ENCODE measurements around the gene MYO1D.
"Not testable (repeated sequence)": the region's sequence is repeated elsewhere in the genome, so short reads cannot be mapped to it uniquely, and the experiment has no call there.

Gene MYO1D

GRCh38 chr17:32854207-32854606, 22.7 kb downstream of the MYO1D start:
- no peak for DNase-seq

GRCh38 chr17:32852811-32853210, 24.1 kb downstream of the MYO1D start:
- DNase-seq, result no peak

- DNase-seq, result no peak
Observed at GRCh38 chr17:32849879-32850278, 27.0 kb downstream of the MYO1D start.

- DNase-seq, result no peak
Observed at GRCh38 chr17:32847977-32848376, 28.9 kb downstream of the MYO1D start.

- DNase-seq, result no peak
Observed at GRCh38 chr17:32846143-32846542, 30.8 kb downstream of the MYO1D start.

- DNase-seq, result no peak
Observed at GRCh38 chr17:32840241-32840640, 36.7 kb downstream of the MYO1D start.

- DNase-seq, result no peak
Observed at GRCh38 chr17:32836527-32836926, 40.4 kb downstream of the MYO1D start.

GRCh38 chr17:32835291-32835761, 41.6 kb downstream of the MYO1D start:
- no peak for DNase-seq

- DNase-seq, result no peak
Observed at GRCh38 chr17:32834104-32834503, 42.8 kb downstream of the MYO1D start.

GRCh38 chr17:32833526-32833925, 43.4 kb downstream of the MYO1D start:
- DNase-seq, result no peak

GRCh38 chr17:32833076-32833475, 43.8 kb downstream of the MYO1D start:
- DNase-seq, result no peak

GRCh38 chr17:32831627-32832243, 45.2 kb downstream of the MYO1D start:
- no peak for DNase-seq

- DNase-seq, result no peak
Observed at GRCh38 chr17:32831223-32831622, 45.7 kb downstream of the MYO1D start.

GRCh38 chr17:32828822-32829221, 48.1 kb downstream of the MYO1D start:
- no peak for DNase-seq

GRCh38 chr17:32827227-32827626, 49.7 kb downstream of the MYO1D start:
- DNase-seq, result no peak

GRCh38 chr17:32826076-32826475, 50.8 kb downstream of the MYO1D start:
- DNase-seq, result no peak

- DNase-seq, result no peak
Observed at GRCh38 chr17:32824334-32824733, 52.6 kb downstream of the MYO1D start.

GRCh38 chr17:32822996-32823395, 53.9 kb downstream of the MYO1D start:
- no peak for DNase-seq

- not testable (repeated sequence) for DNase-seq
Observed at GRCh38 chr17:32821987-32822934, 54.7 kb downstream of the MYO1D start.

GRCh38 chr17:32820440-32820839, 56.5 kb downstream of the MYO1D start:
- no peak for DNase-seq

GRCh38 chr17:32819787-32820186, 57.1 kb downstream of the MYO1D start:
- DNase-seq, result no peak

- no peak for DNase-seq
Observed at GRCh38 chr17:32819035-32819434, 57.9 kb downstream of the MYO1D start.

- no peak for DNase-seq
Observed at GRCh38 chr17:32815460-32815859, 61.5 kb downstream of the MYO1D start.

GRCh38 chr17:32814836-32815235, 62.1 kb downstream of the MYO1D start:
- no peak for DNase-seq

Measured in central memory CD4-positive, alpha-beta T cell (primary cell).